GM18519 (cell line): ENCODE results near the gene C16orf90.
"Not testable (repeated sequence)": the region's sequence is repeated elsewhere in the genome, so short reads cannot be mapped to it uniquely, and the experiment has no call there.

Experiments
- ATAC-seq: cut with Tn5 transposase; IDR thresholded peaks from one replicate; pipeline ENCODE4 v1.9.1; 2021; ENCODE audit warnings: mild to moderate bottlenecking, moderate library complexity; ENCODE audit not compliant: unreplicated experiment, low FRiP score

The C16orf90 gene

GRCh38 chr16:3485097-3485745 is 10.1 kb downstream of the C16orf90 start:
- no peak for ATAC-seq

GRCh38 chr16:3484318-3485096 is 10.8 kb downstream of the C16orf90 start:
- ATAC-seq = no peak

- no peak for ATAC-seq
These were observed 12.5 kb downstream of the C16orf90 start for GRCh38 chr16:3482659-3483241.

- ATAC-seq = no peak
These were observed 13.3 kb downstream of the C16orf90 start for GRCh38 chr16:3481696-3482658.

GRCh38 chr16:3480901-3481695 is 14.2 kb downstream of the C16orf90 start:
- no peak for ATAC-seq

GRCh38 chr16:3479654-3480216 is 15.6 kb downstream of the C16orf90 start:
- ATAC-seq = no peak

- ATAC-seq = no peak
These were observed 16.9 kb downstream of the C16orf90 start for GRCh38 chr16:3478242-3478925.

- no peak for ATAC-seq
These were observed 18.9 kb downstream of the C16orf90 start for GRCh38 chr16:3476409-3476808.

- ATAC-seq = no peak
These were observed 19.5 kb downstream of the C16orf90 start for GRCh38 chr16:3475604-3476375.

GRCh38 chr16:3474870-3475269 is 20.4 kb downstream of the C16orf90 start:
- not testable (repeated sequence) for ATAC-seq

- no peak for ATAC-seq
These were observed 21.0 kb downstream of the C16orf90 start for GRCh38 chr16:3474136-3474779.

GRCh38 chr16:3473596-3473943 is 21.7 kb downstream of the C16orf90 start:
- ATAC-seq = not testable (repeated sequence)

GRCh38 chr16:3472878-3473595 is 22.3 kb downstream of the C16orf90 start:
- no peak for ATAC-seq

- no peak for ATAC-seq
These were observed 23.6 kb downstream of the C16orf90 start for GRCh38 chr16:3471518-3472176.

GRCh38 chr16:3470723-3471122 is 24.6 kb downstream of the C16orf90 start:
- ATAC-seq = no peak

- no peak for ATAC-seq
These were observed 25.6 kb downstream of the C16orf90 start for GRCh38 chr16:3469736-3470135.

GRCh38 chr16:3468501-3468900 is 26.8 kb downstream of the C16orf90 start:
- ATAC-seq = no peak
